GM10847 (cell line): ENCODE measurements around the gene RUBCN.

Experiments used
- POLR2A ChIP-seq: IDR thresholded peaks from 2 replicates; pipeline ENCODE4 v1.6.1; 2011; ENCODE audit not compliant: insufficient read length; ENCODE audit errors: extremely low read depth

The RUBCN gene

GRCh38 chr3:197673170-197673569 lies 63.5 kb downstream of the RUBCN start:
- no peak for TF ChIP-seq POLR2A

DNA sequence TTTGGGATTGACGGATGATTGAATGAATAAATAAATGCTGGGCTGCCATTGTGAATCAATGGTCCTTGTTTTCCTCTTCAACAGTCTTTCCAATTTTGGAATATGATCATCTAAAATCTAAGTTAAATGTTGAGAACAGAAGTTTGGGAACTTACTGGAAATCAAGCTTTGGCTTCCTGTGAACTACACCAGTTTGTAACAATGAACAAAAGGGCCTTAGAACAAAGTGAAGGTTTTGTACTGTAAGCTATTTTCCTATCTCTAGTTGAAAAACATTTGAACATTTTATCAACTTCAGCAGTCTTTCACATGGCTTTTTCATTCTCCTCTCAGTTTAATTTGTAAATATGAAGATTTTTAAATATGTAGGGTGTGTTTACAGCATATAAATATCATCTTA lies 66.3 kb downstream of the RUBCN start:
- TF ChIP-seq POLR2A = no peak

DNA sequence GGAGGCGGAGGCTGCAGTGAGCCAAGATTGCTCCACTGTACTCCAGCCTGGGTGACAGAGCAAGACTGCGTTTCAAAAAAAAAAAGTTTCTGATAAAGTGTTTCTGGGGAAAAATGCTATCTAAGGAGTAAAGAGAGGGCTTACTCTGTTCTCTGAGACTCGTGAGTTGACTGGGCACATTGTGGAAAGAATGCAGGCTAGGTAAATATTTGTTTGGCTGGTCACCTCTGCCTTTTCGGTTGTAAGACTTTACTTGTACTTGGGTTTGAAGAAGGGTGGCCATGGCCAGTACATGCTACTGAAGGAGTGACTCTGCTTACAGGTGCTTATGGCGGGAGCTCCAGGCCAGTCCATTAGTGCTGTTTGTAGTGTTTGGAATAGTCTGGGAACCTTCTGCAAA lies 68.7 kb downstream of the RUBCN start:
- TF ChIP-seq POLR2A = no peak

DNA sequence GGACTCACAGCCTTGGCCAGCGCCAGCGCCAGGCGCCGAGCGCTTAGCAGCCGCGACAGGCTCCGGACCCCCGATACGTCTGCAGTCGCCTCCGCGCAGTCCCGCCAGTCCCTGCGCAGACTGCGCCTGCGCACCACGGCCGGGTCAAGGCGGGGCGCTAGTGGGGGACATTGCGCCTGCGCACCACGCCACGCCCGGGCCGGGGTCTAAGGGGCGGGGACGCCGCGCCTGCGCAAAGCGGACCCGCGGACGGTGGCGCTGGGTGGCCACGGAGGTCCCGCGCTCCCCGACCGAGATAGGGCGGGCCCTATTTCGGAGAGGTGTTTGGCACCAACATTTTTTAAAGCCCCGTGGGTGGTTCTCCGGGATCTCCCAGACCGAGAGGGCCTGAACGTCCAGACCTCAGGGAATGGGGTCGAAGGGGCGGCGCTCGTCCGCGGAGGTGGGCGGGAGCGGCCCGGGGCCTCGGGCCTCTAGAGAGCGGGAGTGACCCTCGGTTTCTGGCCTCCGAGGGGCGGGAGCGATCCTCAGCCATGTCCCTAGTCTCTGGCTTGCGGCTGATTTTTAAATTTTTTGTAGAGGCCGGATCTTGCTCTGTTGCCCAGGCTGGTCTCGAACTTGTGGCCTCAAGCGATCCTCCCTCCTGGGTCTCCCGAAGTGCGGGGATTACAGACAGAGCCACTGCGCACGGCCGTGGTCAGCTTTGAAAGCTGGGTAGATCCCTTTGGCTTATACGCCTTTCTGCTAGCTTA lies 108.8 kb downstream of the RUBCN start:
- peak; percentile 53 for TF ChIP-seq POLR2A
